Measurements from ENCODE around the gene MAPKBP1. TPM values are rescaled to one million over a fixed set of nuclear protein-coding genes. Genes with fewer than 3 reads are reported as not detected.
A peak's percentile ranks its signal among the peaks of the same experiment; 100 is the strongest.

The MAPKBP1 gene
- total RNA-seq, 1 donor from 2014 or later: 27.2 TPM

DNA sequence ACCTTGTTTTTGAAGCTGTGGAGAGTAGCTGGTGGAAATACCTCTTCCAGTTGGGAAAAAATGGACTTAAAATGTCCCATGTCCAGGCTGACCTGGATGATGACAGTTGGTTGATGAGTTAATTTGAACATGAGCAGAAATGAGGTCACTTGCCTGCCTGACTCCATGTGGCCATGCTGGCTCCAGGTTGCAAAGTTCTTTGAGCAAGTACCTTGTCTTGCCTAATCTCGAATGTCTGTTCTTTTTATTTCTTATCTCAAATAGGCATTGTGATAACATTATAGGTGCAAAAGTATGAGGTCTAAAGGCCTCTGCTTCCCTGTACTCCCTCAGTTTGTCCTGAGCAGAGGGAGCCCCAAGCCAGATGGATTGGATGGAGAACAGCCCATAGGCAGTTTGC is 9.0 kb downstream of the MAPKBP1 start:
- no peaks in the 10 kb centered on the region for H3K9me3 Mint-ChIP-seq (ENCODE audit: low read depth)
- no peak overlapping the region for H3K4me3 Mint-ChIP-seq (ENCODE audit: unreplicated experiment)
- DNase-seq (ENCODE audit: low spot score): no peak
- TF ChIP-seq, protein P1, sequence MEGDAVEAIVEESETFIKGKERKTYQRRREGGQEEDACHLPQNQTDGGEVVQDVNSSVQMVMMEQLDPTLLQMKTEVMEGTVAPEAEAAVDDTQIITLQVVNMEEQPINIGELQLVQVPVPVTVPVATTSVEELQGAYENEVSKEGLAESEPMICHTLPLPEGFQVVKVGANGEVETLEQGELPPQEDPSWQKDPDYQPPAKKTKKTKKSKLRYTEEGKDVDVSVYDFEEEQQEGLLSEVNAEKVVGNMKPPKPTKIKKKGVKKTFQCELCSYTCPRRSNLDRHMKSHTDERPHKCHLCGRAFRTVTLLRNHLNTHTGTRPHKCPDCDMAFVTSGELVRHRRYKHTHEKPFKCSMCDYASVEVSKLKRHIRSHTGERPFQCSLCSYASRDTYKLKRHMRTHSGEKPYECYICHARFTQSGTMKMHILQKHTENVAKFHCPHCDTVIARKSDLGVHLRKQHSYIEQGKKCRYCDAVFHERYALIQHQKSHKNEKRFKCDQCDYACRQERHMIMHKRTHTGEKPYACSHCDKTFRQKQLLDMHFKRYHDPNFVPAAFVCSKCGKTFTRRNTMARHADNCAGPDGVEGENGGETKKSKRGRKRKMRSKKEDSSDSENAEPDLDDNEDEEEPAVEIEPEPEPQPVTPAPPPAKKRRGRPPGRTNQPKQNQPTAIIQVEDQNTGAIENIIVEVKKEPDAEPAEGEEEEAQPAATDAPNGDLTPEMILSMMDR (IDR thresholded peaks at IDR 0.05): no peak
- peaks cover 6% of the 10 kb centered on the region for H3K36me3 Mint-ChIP-seq (ENCODE audit: low read depth)
- no peaks in the 10 kb centered on the region for H3K27me3 Mint-ChIP-seq (ENCODE audit: low read depth)
- peaks cover 31% of the 10 kb centered on the region for H3K4me1 Mint-ChIP-seq (ENCODE audit: low read depth)
- H3K27ac Mint-ChIP-seq (ENCODE audit: unreplicated experiment): no peak overlapping the region

DNA sequence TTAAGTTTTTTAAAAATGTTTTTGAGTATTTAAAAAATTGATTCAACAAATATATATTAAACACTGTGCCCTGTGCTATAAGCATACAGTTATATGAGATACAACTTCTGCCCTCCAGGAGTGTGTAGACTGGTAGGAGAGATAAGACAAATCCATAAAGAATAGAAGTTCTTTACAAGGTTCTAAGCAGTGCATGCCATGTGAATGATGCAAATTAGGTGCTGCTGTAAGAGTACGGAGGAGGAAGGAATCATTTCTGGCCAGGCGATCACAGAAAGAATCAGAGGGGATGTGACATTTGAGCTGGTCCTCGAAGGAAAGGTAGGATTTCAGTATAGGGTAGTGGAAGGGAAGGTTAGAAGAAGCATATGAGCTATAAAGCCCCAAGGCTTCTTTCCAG is 14.0 kb downstream of the MAPKBP1 start:
- H3K9me3 Mint-ChIP-seq (ENCODE audit: low read depth): no peaks in the 10 kb centered on the region
- no peak overlapping the region for H3K27ac Mint-ChIP-seq (ENCODE audit: unreplicated experiment)
- DNase-seq (ENCODE audit: low spot score): no peak

DNA sequence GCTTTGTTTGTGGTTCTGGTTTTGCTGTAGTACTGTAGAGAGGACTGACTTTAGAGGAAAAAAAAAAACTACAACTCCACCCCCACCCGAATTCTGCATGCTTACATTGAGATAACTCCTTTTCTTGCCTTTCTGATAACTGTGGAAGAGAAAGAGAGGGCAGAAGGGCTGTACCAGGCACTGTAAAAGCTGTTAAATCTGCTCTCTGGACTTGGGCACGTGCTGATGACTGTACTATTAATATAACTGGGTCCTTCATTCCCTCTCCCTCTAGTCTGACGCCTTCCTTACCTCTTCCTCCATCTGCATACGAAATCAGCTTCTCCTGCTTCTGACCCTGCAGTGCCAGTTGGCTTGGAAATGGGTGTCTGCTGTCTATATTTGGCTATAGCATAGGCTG is 15.0 kb downstream of the MAPKBP1 start:
- TF ChIP-seq, protein P1 (IDR thresholded peaks at IDR 0.05): no peak
- no peaks in the 10 kb centered on the region for H3K36me3 Mint-ChIP-seq (ENCODE audit: low read depth)
- H3K4me3 Mint-ChIP-seq (ENCODE audit: unreplicated experiment): no peak overlapping the region
- peaks cover 44% of the 10 kb centered on the region for H3K4me1 Mint-ChIP-seq (ENCODE audit: low read depth)
- H3K9me3 Mint-ChIP-seq (ENCODE audit: low read depth): no peaks in the 10 kb centered on the region
- H3K27me3 Mint-ChIP-seq (ENCODE audit: low read depth): no peaks in the 10 kb centered on the region
- no peak for DNase-seq (ENCODE audit: low spot score)
- no peak overlapping the region for H3K27ac Mint-ChIP-seq (ENCODE audit: unreplicated experiment)

More for the DNA sequence above, 14.0 kb downstream of the MAPKBP1 start:
- H3K4me3 Mint-ChIP-seq (ENCODE audit: unreplicated experiment): no peak overlapping the region
- peaks cover 4% of the 10 kb centered on the region for H3K36me3 Mint-ChIP-seq (ENCODE audit: low read depth)
- peaks cover 37% of the 10 kb centered on the region for H3K4me1 Mint-ChIP-seq (ENCODE audit: low read depth)
- no peaks in the 10 kb centered on the region for H3K27me3 Mint-ChIP-seq (ENCODE audit: low read depth)
- TF ChIP-seq, protein P1 (IDR thresholded peaks at IDR 0.05): no peak

DNA sequence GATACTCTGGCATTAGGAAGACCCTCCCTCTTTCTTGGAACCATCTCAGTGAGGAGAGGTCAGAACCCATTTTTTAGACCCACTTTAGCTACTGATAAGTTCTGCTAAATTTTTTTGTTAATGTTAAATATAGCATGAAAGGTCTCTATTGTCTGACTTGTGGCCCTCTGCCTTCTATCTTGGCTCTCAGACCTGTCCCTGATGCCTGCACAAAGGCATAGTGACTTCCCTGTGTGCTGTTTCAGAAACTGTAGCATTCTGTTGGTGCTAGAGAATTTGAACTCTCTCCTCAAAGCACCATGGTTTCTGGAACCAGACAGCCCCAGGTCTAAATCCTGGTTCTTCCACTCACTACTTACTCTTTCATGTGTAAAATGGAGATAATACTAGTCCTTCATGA is 15.4 kb downstream of the MAPKBP1 start:
- TF ChIP-seq, protein P1 (IDR thresholded peaks at IDR 0.05): no peak
- no peaks in the 10 kb centered on the region for H3K9me3 Mint-ChIP-seq (ENCODE audit: low read depth)
- DNase-seq (ENCODE audit: low spot score): no peak
- no peaks in the 10 kb centered on the region for H3K27me3 Mint-ChIP-seq (ENCODE audit: low read depth)
- peaks cover 44% of the 10 kb centered on the region for H3K4me1 Mint-ChIP-seq (ENCODE audit: low read depth)
- H3K4me3 Mint-ChIP-seq (ENCODE audit: unreplicated experiment): no peak overlapping the region
- no peaks in the 10 kb centered on the region for H3K36me3 Mint-ChIP-seq (ENCODE audit: low read depth)
- no peak overlapping the region for H3K27ac Mint-ChIP-seq (ENCODE audit: unreplicated experiment)

DNA sequence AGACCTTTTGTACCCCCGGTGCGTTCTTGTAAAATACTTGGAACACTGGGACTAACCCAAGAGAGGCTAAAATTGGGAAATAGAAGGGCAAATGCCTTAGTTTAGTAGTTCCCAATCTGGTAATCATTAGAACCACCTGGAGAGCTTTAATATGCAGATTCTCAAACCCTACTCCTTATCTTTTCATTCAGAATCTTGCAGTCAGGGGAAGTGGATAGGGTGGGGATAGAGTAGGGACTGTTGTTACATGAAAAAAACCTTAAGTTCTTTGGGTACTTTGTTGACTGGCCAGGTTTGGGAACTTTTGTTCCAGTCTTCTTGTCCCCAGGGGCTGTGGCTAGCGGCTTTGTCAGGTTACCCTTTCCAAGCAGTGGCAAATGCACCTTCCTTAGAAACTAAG is 15.9 kb downstream of the MAPKBP1 start:
- Mint-ChIP-seq H3K4me3 (ENCODE audit: unreplicated experiment) (no peak overlapping the region), H3K27me3 (ENCODE audit: low read depth) (no peaks in the 10 kb centered on the region), H3K4me1 (ENCODE audit: low read depth) (peaks cover 46% of the 10 kb centered on the region), H3K27ac (ENCODE audit: unreplicated experiment) (peak overlapping the region; percentile 84), H3K36me3 (ENCODE audit: low read depth) (no peaks in the 10 kb centered on the region), H3K9me3 (ENCODE audit: low read depth) (no peaks in the 10 kb centered on the region)
- no peak for DNase-seq (ENCODE audit: low spot score)
- TF ChIP-seq, protein P1 (IDR thresholded peaks at IDR 0.05): no peak

All from chondrocyte (in vitro differentiated cells).